Putamen (tissue), 1 donor: ENCODE measurements around the gene TMEM187.

Experiments
- DNase-seq: peaks from one replicate; pipeline ENCODE4 v3.0.0-alpha.2; 2016; ENCODE audit warnings: low spot score

The TMEM187 gene

GRCh38 chrX:153954558-153955227 is 17.9 kb upstream of the TMEM187 start:
- no peak for DNase-seq

- DNase-seq = no peak
These were observed 17.3 kb upstream of the TMEM187 start for GRCh38 chrX:153955228-153955732.

GRCh38 chrX:153956044-153956907 is 16.3 kb upstream of the TMEM187 start:
- no peak for DNase-seq

- no peak for DNase-seq
These were observed 15.3 kb upstream of the TMEM187 start for GRCh38 chrX:153957224-153957623.

- DNase-seq = no peak
These were observed 13.9 kb upstream of the TMEM187 start for GRCh38 chrX:153958605-153959004.

- no peak for DNase-seq
These were observed 12.9 kb upstream of the TMEM187 start for GRCh38 chrX:153959649-153960048.

- no peak for DNase-seq
These were observed 12.5 kb upstream of the TMEM187 start for GRCh38 chrX:153960077-153960476.

- no peak for DNase-seq
These were observed 11.8 kb upstream of the TMEM187 start for GRCh38 chrX:153960786-153961185.

GRCh38 chrX:153961292-153961691 is 11.3 kb upstream of the TMEM187 start:
- DNase-seq = no peak

- no peak for DNase-seq
These were observed 9.0 kb upstream of the TMEM187 start for GRCh38 chrX:153963546-153963945.

- no peak for DNase-seq
These were observed 8.4 kb upstream of the TMEM187 start for GRCh38 chrX:153964105-153964504.

- DNase-seq = no peak
These were observed 7.1 kb upstream of the TMEM187 start for GRCh38 chrX:153965406-153965805.

GRCh38 chrX:153966283-153966688 is 6.3 kb upstream of the TMEM187 start:
- no peak for DNase-seq

GRCh38 chrX:153966841-153967535 is 5.6 kb upstream of the TMEM187 start:
- peak; percentile 63 for DNase-seq

- DNase-seq = no peak
These were observed 4.9 kb upstream of the TMEM187 start for GRCh38 chrX:153967536-153968224.

GRCh38 chrX:153968255-153968654 is 4.3 kb upstream of the TMEM187 start:
- no peak for DNase-seq

GRCh38 chrX:153968754-153969124 is 3.8 kb upstream of the TMEM187 start:
- no peak for DNase-seq

- DNase-seq = no peak
These were observed 3.2 kb upstream of the TMEM187 start for GRCh38 chrX:153969125-153969903.

- DNase-seq = peak; percentile 62
These were observed 2.6 kb upstream of the TMEM187 start for GRCh38 chrX:153969904-153970356.

- DNase-seq = peak; percentile 77
These were observed 2.0 kb upstream of the TMEM187 start for GRCh38 chrX:153970357-153971123.
